ENCODE data around the gene RBM47.

RBM47 gene

DNA sequence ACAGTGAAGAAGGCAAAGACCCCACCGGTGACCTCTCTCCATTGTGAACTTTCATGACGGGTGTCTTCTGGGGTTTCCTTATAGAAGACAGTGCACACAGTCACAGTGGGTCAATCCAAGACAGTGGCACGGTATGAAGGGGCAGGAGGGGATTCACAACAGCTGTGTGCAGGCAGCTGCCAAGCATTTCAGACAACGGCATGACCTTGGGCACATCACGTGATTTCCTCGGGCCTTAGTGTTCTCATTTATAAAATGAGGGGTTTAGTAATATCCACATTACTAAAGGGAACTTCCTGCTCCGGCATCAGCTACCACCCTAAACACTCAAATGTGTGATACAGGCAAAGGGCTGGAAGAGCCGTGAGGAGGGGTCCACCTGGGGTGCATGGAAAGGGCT is 42.9 kb downstream of the RBM47 start:
- Histone ChIP-seq H3K27me3 (ENCODE audit: insufficient read depth, low read length) (no peaks in the 10 kb centered on the region), H3K9me3 (ENCODE audit: insufficient read depth, low read depth, low read length) (no peaks in the 10 kb centered on the region), H3K4me3 (ENCODE audit: low read length) (no peak overlapping the region), H3K4me1 (ENCODE audit: insufficient read depth, low read length) (peaks cover 32% of the 10 kb centered on the region), H3K9ac (ENCODE audit: low read depth, low read length) (no peak overlapping the region), H3K36me3 (ENCODE audit: insufficient read depth, low read length) (no peaks in the 10 kb centered on the region), H3K27ac (ENCODE audit: low read depth, low read length) (no peak overlapping the region)
- WGBS = 84% methylated on average over 7 of the region's 8 CpGs

DNA sequence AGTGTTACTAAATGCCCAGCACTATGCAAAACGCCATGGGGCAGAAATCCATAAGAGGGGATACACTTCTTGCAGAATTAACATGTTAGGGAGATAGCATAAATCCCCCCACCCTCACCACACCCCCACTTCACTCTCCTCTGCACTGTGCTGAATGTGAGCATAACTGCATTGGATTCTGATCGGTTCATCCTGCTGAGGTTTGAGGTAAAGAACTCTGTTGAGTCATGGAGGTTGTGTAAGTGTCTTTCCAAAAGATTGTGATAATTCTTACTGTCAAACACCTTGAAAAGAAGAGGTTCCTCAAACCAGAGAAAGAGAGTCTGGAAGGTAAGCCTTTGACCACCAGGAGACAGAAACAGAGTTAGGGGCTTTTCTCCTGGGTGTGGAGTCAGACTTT is 43.6 kb downstream of the RBM47 start:
- 65% methylated on average over 2 of the region's 2 CpGs for WGBS
- H3K27ac ChIP-seq (ENCODE audit: low read depth, low read length) = no peak overlapping the region

DNA sequence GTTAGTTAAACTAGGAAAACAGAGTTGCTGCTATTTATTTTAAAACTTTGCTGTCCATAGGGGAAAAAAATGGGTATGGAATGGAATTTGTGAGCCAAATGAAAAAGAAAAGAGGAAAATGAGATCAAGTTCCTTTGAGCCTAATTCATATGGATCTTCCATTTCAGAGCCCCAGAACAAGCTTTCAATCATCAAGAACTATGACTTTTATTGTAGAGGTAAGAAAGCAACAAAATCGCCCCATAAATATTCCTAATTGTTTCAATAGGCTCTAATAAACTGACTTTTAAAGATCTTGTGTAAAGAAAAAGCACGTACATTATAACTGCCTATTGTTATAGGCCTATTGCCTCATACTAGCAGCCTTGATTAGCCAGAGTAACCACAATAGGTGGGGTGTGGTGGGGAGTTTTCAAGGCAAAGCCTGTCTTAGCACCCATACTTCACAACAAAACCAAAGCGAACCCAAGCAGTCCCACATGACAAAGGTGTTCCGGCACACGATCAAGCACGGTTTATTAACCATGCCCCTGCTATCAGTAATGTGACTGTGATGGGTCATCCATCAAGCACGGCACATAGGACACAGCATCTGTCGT is 44.4 kb downstream of the RBM47 start:
- Histone ChIP-seq H3K27me3 (ENCODE audit: insufficient read depth, low read length) (no peaks in the 10 kb centered on the region), H3K27ac (ENCODE audit: low read depth, low read length) (no peak overlapping the region), H3K4me1 (ENCODE audit: insufficient read depth, low read length) (peaks cover 32% of the 10 kb centered on the region), H3K9me3 (ENCODE audit: insufficient read depth, low read depth, low read length) (no peaks in the 10 kb centered on the region), H3K9ac (ENCODE audit: low read depth, low read length) (no peak overlapping the region), H3K4me3 (ENCODE audit: low read length) (no peak overlapping the region), H3K36me3 (ENCODE audit: insufficient read depth, low read length) (no peaks in the 10 kb centered on the region)
- 95% methylated on average over 7 of the region's 8 CpGs for WGBS

More for the DNA sequence above, 43.6 kb downstream of the RBM47 start:
- H3K9me3 ChIP-seq (ENCODE audit: insufficient read depth, low read depth, low read length) = no peaks in the 10 kb centered on the region
- no peak overlapping the region for H3K4me3 ChIP-seq (ENCODE audit: low read length)
- H3K27me3 ChIP-seq (ENCODE audit: insufficient read depth, low read length) = no peaks in the 10 kb centered on the region
- no peaks in the 10 kb centered on the region for H3K36me3 ChIP-seq (ENCODE audit: insufficient read depth, low read length)
- H3K9ac ChIP-seq (ENCODE audit: low read depth, low read length) = no peak overlapping the region
- peaks cover 32% of the 10 kb centered on the region for H3K4me1 ChIP-seq (ENCODE audit: insufficient read depth, low read length)

DNA sequence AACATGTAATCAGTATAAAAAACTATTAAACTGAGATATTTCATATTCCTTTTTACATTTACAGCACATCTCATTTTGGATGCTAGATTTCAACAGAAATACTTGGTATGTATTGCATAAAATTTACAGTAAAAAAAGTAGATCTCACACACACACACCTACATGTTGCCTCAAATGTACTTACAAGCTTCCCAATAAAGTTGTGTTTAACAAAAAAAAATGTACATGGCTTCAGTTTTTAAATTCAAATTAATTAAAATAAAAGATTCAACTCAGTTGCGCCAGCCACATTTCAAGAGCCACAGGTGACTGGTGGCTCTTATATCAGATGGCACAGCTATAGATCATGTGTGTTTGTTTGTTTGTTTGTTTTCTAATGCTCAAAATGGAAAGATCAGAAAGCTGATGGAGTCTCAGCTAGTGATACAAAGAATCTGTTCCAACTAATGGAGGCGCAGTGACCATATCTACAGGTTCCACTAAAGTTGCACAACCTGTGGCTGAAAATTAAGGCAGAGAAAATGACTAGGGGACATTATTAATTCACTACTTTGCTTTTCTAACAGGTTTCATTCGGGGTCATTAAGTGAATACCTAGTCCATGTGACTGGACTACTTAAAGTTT is 45.0 kb downstream of the RBM47 start:
- no peak overlapping the region for H3K4me3 ChIP-seq (ENCODE audit: low read length)
- H3K9ac ChIP-seq (ENCODE audit: low read depth, low read length) = no peak overlapping the region
- H3K9me3 ChIP-seq (ENCODE audit: insufficient read depth, low read depth, low read length) = no peaks in the 10 kb centered on the region
- 94% methylated on average over 3 of the region's 3 CpGs for WGBS
- no peak overlapping the region for H3K27ac ChIP-seq (ENCODE audit: low read depth, low read length)
- no peaks in the 10 kb centered on the region for H3K36me3 ChIP-seq (ENCODE audit: insufficient read depth, low read length)
- no peaks in the 10 kb centered on the region for H3K27me3 ChIP-seq (ENCODE audit: insufficient read depth, low read length)
- peaks cover 32% of the 10 kb centered on the region for H3K4me1 ChIP-seq (ENCODE audit: insufficient read depth, low read length)

DNA sequence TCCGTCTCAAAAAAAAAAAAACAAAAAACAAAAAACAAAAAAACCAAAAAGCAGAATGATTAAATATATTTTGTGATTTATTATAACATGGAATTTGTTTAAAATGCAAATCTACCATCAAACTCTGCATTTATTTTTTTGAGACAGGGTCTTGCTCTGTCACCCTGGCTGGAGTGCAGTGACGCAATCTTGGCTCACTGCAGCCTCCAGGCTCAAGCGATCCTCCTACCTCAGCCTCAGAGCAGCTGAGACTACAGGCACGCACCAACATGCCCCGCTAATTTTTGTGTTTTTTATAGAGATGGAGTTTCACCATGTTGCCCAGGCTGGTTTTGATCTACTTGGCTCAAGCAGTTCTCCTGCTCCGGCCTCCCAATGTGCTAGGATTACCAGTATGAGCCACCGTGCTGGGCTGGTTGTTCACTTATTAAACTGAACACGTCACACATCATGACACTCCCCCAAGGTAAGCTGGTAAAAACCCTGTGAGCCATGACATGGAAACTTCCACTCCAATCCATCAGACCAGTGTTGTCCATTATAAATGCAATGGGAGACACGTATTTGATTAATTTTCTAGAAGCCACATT is 45.7 kb downstream of the RBM47 start:
- H3K4me3 ChIP-seq (ENCODE audit: low read length) = no peak overlapping the region
- H3K4me1 ChIP-seq (ENCODE audit: insufficient read depth, low read length) = peaks cover 32% of the 10 kb centered on the region
- H3K9ac ChIP-seq (ENCODE audit: low read depth, low read length) = no peak overlapping the region
- no peaks in the 10 kb centered on the region for H3K27me3 ChIP-seq (ENCODE audit: insufficient read depth, low read length)
- H3K36me3 ChIP-seq (ENCODE audit: insufficient read depth, low read length) = no peaks in the 10 kb centered on the region
- 94% methylated on average over 8 of the region's 9 CpGs for WGBS
- H3K27ac ChIP-seq (ENCODE audit: low read depth, low read length) = no peak overlapping the region
- H3K9me3 ChIP-seq (ENCODE audit: insufficient read depth, low read depth, low read length) = no peaks in the 10 kb centered on the region

DNA sequence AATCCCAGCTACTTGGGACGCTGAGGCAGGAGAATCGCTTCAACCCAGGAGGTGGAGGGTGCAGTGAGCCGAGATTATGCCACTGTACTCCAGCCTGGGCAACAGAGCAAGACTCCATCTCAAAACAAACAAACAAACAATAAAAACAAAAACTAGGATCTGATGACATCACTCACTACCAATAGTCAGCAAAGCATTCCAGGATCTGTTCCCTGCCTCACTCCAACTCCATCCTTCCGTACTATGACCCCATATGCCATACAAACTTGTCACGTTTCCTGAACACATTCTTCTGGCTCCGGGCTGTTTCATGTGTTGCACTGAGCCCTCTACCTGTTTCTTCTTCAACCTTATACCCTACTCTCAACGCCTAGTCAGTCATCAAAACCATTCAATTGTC is 47.3 kb downstream of the RBM47 start:
- no peak overlapping the region for H3K9ac ChIP-seq (ENCODE audit: low read depth, low read length)
- H3K4me3 ChIP-seq (ENCODE audit: low read length) = no peak overlapping the region
- H3K4me1 ChIP-seq (ENCODE audit: insufficient read depth, low read length) = peaks cover 26% of the 10 kb centered on the region
- H3K9me3 ChIP-seq (ENCODE audit: insufficient read depth, low read depth, low read length) = no peaks in the 10 kb centered on the region
- no peaks in the 10 kb centered on the region for H3K27me3 ChIP-seq (ENCODE audit: insufficient read depth, low read length)
- no peak overlapping the region for H3K27ac ChIP-seq (ENCODE audit: low read depth, low read length)
- no peaks in the 10 kb centered on the region for H3K36me3 ChIP-seq (ENCODE audit: insufficient read depth, low read length)
- WGBS = 92% methylated on average over 7 of the region's 7 CpGs

DNA sequence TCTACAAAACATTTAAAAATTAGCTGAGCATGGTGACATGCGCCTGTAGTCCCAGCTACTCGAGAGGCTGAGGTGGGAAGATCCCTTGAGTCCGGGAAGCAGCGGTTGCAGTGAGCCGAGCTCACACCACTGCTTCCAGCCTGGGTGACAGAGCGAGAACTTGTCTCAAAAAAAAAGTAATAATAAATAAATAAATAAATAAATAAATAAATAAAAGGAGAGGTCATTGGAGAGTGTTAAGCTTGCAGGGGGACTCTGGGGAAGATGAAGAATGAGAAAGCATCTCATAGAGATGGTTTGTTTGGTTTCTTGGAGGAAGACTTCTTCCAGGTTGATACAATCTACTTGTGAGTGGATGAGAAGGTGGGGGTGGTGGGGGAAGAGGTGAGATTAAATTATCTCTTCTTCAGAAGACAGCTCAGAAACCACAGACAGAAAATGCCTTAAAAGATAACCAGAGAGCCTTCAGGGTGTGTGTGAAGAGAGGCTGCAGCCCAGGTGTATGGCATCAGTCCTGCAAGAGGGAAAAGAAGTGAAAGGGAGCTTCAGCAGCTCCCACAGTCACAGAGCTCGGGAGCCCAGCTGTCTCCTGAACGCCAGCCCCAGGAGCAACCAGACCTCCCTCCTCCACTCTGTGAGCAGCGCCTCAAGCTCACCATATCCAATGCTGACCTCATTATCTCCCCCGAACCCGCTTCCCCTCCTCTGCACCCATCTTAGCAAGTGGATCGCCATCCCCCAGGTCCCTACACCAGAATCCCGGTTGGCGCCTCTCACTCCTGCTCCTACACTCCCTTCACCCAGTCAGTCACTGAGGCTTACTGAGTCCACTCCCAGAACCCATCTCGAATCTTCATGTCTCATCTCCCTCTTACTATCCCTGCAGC is 48.2 kb downstream of the RBM47 start:
- Histone ChIP-seq H3K9ac (ENCODE audit: low read depth, low read length) (no peak overlapping the region), H3K27ac (ENCODE audit: low read depth, low read length) (no peak overlapping the region), H3K27me3 (ENCODE audit: insufficient read depth, low read length) (no peaks in the 10 kb centered on the region), H3K36me3 (ENCODE audit: insufficient read depth, low read length) (no peaks in the 10 kb centered on the region), H3K4me3 (ENCODE audit: low read length) (no peak overlapping the region), H3K9me3 (ENCODE audit: insufficient read depth, low read depth, low read length) (no peaks in the 10 kb centered on the region), H3K4me1 (ENCODE audit: insufficient read depth, low read length) (peaks cover 23% of the 10 kb centered on the region)
- whole genome bisulfite sequencing = 91% methylated on average over 14 of the region's 15 CpGs

DNA sequence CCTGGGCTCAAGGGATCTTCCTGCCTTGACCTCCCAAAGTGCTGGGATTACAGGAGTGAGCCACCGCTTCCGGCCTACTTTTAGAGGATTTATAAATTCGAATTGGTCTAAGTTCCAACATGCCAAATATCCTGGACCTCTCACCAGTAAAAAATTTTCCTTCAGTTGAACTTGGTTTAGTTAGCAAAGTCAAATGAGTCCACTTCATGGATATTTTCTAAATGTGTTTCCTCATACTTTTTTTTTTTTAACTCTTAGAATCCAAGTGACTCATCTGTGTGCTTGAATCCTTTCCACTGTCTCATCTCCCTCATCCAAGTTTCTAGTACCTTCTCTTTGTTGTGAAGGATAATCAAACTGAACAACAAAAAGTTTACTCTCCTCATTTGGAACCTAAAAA is 49.7 kb downstream of the RBM47 start:
- Histone ChIP-seq H3K9me3 (ENCODE audit: insufficient read depth, low read depth, low read length) (no peaks in the 10 kb centered on the region), H3K4me3 (ENCODE audit: low read length) (no peak overlapping the region), H3K36me3 (ENCODE audit: insufficient read depth, low read length) (no peaks in the 10 kb centered on the region), H3K4me1 (ENCODE audit: insufficient read depth, low read length) (peaks cover 10% of the 10 kb centered on the region), H3K27me3 (ENCODE audit: insufficient read depth, low read length) (no peaks in the 10 kb centered on the region), H3K9ac (ENCODE audit: low read depth, low read length) (no peak overlapping the region), H3K27ac (ENCODE audit: low read depth, low read length) (peak overlapping the region; percentile 37; the same call in 1 of the 2 replicates)
- 91% methylated on average over 3 of the region's 3 CpGs for WGBS

DNA sequence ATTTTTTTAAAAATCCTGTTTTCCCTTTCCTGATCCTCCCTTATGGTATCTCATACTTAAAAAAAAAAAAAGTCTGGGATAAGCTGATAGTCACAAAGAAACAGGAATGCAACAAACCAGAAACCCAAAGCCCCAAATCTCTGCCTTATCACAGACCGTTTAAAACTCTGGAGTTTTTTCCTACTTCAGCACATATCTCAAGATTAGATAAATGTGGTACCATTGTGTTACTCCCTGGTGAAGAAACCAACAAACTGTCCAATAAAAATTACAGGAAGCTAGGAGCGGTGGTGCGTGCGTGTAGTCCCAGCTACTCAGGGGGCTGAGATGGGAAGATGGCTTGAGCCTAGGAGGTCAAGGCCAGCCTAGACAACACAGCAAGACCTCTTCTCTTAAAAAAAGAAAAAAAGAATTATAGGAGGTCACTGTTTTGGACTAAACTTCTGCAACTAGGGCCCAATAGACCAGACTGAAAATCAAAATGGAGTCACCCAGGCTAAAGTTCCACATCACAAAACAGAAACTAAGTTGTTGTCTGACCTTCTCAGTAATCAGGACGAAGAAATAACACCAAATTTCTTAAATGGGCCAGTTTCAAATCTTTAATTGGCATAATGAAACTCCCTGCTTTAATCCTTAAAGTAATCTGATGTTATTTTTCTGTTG is 51.9 kb downstream of the RBM47 start:
- WGBS = 90% methylated on average over 5 of the region's 5 CpGs
- Histone ChIP-seq H3K9me3 (ENCODE audit: insufficient read depth, low read depth, low read length) (no peaks in the 10 kb centered on the region), H3K9ac (ENCODE audit: low read depth, low read length) (no peak overlapping the region), H3K36me3 (ENCODE audit: insufficient read depth, low read length) (no peaks in the 10 kb centered on the region), H3K4me3 (ENCODE audit: low read length) (no peak overlapping the region), H3K27ac (ENCODE audit: low read depth, low read length) (peak overlapping the region; percentile 56; the same call in 1 of the 2 replicates), H3K4me1 (ENCODE audit: insufficient read depth, low read length) (peaks cover 10% of the 10 kb centered on the region), H3K27me3 (ENCODE audit: insufficient read depth, low read length) (no peaks in the 10 kb centered on the region)

DNA sequence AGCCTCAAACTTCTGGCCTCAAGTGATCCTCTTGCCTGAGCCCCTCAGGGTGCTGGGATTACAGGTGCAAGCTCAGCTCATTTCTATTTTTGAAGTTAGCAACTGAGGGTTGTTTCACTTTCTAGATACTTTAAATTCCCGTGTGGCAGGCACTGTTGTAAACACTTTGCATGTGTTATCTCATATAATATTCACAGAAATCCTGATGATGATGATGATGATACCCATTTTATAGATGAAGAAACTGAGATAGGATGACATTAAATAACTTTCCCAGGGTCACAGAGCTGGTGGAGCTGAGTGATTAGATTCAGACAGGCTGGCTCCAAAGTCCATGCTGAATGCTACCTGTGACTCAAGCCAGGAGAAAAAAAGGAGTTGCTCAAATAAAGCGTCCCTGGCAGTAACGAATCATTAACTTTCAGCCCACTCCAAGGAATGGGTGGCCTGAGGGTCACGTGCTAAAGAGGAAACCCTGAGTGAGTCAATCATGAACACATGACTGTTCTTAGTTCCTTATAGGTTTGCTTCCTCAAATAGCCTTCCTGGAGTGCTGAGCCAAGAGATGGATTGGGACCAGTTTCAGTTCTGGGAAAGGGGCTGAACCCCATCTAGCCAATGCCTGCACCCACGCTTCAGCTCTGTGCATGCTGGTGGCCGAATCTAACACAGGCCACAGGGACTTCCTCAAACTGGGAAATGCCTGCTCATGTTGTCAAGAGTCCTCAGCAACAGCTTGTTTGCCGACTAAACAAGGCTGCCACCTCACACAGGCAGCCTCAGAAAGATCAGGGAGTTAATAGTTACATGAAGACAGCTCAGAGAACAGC is 52.8 kb downstream of the RBM47 start:
- no peaks in the 10 kb centered on the region for H3K36me3 ChIP-seq (ENCODE audit: insufficient read depth, low read length)
- H3K4me1 ChIP-seq (ENCODE audit: insufficient read depth, low read length) = peaks cover 10% of the 10 kb centered on the region
- WGBS = 72% methylated on average over 6 of the region's 7 CpGs
- peak overlapping the region; percentile 47; the same call in 1 of the 2 replicates for H3K27ac ChIP-seq (ENCODE audit: low read depth, low read length)
- no peak overlapping the region for H3K9ac ChIP-seq (ENCODE audit: low read depth, low read length)
- H3K27me3 ChIP-seq (ENCODE audit: insufficient read depth, low read length) = no peaks in the 10 kb centered on the region
- H3K4me3 ChIP-seq (ENCODE audit: low read length) = no peak overlapping the region
- H3K9me3 ChIP-seq (ENCODE audit: insufficient read depth, low read depth, low read length) = no peaks in the 10 kb centered on the region
